NCI-H774 (cell line): ENCODE measurements around the gene ANGPTL8.

Experiments used
- DNase-seq: peaks from one replicate; lab custom pipeline; 2025; lab: John Stamatoyannopoulos, UW

Gene ANGPTL8

DNA sequence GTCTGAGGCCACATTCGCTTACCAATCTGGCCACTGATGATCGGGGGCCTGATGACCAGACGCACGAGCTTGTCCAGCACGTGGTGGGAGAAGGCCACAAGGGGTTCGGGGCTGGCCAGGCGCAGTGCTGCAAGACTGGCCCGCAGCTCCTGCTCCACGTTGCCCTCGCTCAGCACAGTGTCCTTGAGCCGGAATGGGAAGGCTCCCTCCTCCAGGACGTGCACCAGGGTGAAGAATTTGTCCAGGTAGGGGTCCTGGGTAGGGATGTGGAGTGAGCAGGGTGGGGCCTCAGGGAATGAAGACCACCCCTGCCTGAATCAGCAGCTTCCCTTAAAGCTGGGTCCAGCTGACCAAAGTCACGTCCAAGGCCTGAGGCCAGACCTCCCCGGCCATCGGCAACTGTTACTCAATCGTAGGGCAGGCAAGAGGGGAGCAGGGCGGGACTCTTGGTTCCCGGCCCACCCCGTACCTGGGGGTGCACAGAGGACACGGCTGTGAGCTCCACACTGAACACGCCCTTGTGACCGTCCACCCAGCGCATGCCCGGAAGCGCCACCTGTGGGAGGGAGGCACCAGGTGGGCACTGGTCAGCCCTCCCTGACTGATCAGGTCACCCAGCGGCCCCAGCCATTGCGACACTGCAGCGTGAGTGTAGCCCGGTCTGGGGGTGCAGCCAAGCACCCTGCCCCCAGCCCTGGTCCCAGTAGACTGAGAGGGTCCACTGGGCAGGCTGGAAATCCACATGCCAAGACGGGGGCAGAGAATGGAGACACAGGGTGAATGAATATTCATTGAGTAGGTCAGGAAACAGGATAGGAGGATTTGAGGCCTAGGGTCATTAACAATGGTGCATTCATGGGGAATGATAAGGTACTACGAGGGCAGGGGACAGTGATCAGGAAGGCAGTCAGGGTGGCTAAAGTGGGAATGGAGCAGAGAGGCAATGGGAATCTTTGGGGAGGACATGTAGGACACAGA lies 2.8 kb upstream of the ANGPTL8 start:
- DNase-seq = no peak

DNA sequence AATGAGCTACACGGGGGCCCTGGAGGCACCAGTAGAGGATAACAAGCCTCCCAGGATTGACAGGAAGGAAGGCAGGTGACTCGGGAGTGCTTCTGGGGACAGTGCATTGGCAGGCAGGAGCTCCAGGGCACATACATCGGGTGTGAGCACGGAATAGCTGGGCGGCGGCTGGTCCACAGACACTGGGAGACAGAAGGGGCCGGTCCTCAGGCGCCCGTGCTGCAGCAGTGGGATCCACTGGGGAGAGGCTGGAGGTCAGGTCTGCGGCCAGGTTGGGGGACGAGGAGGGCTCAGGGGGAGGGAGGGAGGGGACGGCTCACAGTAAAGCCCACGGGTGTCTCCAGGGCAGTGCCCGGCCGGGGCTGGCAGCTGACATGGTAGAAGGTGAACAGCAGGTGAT lies 2.1 kb upstream of the ANGPTL8 start:
- no peak for DNase-seq

DNA sequence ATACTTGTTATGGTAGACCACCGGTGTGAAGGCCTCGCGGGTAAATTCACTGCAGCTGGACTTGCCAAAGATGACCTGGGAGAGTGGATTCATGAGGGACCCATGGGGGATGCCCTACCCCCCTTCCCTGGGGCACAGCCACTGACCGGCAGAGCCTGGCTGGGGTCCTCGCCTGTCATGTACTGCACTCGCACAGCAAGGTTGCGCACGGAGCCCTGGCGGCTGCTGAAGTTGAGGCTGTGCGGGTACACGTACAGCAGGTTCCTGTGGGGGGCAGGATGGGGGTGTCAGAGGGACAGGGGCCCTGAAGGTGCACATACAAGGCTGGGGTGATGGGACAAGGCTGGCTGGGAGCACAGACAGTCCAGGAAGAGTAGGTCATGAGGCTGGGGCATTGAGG lies 1.4 kb upstream of the ANGPTL8 start:
- DNase-seq = no peak

DNA sequence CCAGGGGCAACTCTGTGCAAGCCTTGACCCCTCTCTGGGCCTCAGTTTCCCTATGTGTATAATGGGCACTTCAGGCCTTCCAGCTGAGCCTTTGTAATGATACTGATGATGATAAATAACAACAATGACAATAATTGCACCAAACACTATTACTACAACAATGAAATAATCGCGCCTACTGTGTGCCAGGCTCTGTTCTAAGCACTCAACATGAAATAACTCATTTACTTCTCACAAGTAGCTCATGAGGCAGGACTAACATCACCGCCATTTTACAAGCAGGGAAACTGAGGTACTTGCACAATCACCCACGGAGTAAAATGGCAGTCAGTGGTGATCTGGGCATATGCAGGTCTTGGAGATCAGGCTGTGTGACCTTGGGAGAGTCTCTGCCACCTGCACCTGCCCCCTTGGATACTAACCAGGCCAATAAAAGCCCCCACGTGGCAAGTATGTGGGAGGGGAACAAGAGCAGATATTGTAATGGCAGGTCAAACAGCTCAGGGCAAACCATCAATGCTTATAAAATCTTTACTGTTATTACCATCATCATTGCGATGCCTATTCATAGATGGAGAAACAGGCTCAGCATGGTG lies 540 bp upstream of the ANGPTL8 start:
- no peak for DNase-seq

DNA sequence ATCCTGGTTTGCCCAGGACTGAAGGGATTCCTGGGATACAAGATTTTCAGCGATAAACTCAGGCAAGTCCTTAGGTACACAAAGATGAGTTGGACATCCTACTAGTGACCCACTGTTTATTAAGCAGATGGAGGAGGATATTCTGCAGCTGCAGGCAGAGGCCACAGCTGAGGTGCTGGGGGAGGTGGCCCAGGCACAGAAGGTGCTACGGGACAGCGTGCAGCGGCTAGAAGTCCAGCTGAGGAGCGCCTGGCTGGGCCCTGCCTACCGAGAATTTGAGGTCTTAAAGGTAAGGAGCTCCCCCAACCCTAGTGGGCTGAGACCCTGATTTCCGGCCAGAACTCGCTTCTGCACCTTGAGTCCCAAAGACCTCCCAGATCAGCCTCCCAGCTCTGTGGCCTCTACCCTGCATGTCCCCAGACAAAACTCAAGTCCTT lies 607 bp downstream of the ANGPTL8 start:
- DNase-seq = no peak

DNA sequence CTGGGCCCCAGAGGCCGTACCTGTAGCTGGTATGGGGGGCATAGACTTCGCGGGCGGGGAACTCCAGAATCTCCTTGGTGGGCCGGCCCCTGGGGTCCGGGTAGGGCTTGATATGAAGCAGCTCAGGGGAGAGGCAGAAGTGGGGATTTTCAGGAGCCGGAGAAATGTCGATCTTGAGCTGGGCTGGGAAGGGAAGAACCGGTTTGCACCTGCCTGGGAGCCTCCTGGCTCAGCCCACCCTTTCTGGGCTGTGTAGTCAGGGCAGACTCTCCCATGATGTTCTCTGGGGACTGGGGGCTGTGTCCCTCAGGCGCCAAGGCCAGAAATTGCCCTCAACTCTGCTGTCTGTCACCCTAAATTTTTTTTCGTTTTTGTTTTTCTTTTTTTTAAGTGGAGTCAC lies 2.6 kb downstream of the ANGPTL8 start:
- no peak for DNase-seq

DNA sequence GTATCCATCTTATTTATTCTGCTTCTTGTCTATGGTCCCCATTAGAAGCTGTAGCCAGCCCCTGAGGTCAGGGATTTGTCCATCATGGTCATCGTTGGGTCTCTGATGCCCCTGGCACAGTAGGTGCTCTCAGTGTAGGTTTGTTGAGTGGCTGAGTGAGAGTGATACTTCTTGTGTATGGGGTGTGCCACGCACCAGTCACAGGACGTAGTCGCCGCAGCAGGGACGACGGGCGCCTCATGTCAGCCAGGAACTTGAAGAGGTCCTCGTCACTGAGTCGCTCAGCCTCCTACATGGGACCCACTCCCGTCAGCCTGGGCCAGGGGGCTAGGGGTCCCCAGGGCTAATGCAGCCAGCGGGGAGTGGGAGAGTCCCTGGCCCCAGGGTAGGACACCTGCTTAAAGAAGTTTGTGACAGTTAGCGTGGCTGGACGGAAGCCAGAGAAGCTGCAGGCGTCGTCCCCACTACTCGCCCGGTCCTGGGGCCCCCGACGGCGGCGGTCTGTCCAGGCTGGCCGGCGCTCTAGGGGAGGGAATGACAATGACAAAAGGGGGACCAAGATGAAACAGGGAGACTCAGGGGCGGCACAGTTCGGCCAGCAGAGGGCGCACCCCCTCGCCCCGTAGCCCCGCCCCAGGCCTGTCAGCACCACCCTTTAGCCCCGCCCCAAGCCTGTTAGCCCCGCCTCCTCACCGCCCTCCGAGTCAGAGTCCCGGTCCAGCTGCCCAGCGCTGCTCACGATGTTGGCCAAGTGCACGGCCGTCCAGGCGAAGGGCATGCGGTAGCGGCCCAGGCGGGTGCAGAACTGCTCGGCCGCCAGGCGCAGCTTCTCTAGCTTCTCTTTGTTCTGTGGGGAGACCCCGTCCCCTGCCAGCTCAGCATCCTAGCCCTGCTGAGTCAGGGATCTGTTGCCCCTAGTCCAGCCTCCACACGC lies 3.7 kb downstream of the ANGPTL8 start:
- DNase-seq = peak; percentile 63

DNA sequence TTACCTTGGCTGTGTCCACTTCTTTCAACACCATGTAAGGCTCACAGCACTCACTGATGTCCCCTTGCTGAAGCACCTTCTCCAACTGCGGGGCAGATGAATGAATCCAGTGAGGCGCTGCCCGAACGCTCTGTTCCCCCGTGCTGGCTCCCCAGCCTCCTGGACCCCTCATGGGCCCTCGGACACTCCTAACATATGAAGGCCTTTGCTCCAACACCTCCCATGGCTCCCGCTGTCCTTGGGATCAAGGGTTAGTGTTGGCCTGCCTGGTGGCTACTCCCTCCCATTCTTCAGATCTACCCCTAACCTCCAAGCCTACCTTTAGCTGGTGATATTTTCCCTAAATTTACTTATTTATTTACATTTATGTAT lies 4.4 kb downstream of the ANGPTL8 start:
- DNase-seq = no peak

DNA sequence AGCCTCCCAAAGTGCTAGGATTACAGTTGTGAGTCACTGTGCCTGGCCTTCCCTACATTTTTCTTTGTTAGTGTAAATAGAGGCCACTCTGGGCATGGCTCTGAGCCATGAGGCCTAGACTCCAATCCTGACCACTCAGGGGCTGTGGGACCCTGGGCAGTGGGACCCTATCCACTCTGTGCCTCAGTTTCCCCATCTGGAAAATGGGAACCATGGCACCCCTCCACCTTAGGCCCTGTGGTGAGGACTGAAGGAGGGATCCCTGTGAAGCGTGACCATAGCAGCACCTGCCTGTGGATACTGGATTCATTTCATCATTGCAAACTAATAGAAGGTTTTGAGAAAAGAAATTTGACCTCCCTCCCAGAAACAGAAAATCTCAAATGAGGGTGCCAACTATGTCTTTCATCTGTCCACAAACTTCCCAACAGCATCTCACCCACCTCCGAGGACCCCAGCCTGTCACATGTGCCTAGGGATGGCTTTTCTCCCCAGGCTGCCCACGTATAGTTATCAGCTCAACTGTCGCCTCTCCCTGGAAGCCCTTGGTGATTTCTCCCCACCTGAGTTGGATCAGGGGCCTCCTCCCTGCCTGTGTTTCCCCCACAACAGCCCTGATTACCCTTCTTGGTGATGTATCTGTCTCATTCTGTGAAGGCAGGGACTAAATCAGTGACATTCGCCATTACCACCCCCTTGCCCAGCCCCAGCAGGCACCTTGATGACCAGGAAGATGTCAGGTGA lies 5.6 kb downstream of the ANGPTL8 start:
- DNase-seq = no peak

DNA sequence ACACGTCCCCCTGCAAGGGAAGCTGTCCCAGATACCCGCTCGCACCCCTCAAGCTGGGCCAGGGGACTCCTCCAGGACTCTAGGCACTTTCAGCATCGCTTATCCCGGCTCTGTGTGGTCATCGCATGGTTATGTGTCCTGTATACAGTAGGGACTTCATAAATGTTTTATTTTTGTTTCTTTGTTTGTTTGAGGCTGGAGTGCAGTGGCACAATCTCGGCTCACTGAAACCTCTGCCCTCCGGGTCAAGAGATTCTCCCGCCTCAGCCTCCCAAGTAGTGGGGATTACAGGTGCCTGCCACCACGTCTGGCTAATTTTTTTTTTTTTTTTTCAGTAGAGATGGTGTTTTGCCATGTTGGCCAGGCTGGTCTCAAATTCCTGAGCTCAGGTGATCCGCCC lies 7.5 kb downstream of the ANGPTL8 start:
- no peak for DNase-seq

DNA sequence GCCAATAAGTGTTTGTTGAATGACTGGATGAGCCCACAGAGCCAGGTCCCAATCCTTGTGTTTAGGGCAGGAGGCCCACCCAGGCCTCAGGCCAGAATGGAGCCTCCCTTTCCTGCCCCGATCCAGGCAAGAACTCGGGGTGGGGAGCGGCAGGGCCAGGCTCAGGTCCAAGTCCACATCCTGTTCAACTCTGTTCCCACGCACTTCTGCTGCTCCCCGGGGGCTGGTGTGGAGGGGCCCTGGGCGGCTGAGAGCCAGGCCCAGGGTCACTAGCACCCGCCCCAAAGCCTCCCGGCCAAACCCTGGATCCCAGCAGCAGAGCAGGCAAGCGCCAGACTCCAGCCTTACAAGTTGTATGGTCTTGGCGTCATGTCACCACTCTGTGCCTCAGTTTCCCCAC lies 8.0 kb downstream of the ANGPTL8 start:
- no peak for DNase-seq

DNA sequence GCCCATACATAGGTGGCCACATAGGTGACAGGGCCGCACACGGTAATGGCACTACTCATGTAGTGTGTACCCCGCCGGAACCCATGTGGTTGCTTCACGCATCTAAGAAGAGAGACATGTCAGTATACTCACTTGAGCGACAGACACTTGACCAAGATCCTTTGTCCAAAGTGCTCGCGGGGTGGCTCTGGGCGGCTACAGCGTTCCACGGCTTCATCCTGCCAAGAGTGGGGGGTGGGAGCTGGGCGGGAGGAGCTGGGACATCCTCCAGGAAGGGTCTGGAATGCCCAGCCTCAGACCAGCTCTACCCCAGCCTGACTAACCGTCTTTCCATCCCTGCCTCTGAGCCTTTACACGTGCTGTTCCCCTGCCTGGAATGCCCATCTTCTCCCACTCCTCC lies 8.5 kb downstream of the ANGPTL8 start:
- no peak for DNase-seq

DNA sequence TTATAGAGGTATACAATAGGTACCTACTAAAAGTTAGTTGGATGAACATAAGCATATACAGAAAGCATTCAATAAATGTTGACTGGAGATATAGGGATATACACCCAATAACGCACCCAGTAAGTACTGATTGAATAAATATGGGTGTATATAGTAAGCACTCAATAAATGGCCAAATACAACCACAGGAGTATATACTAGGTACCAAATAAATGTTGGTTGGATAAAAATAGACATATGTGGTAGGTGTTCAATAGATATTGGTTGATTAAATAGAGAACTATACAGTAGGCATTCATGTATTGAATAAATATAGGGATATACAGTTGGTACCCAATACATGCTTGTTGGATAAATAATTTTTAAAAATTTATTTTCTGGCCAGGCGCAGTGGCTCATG lies 9.4 kb downstream of the ANGPTL8 start:
- DNase-seq = no peak

DNA sequence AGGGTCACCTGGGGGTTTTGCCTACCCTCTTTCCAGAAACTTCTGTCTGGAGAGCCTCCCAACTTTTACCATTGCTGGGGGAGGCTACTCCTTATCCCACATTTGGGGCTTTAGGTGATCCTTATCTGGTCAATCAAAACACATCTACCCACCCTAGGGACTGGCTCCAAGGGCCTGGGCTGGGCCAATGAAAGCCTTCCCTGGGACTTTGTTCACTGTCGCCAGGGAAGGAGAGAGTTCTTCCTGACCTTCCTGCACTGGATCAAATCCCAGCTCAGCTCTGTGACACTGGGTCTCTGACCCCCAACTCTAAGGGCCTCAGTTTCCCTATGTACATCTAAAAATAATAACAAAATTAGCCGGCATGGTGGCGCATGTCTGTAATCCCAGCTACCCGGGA lies 11.8 kb downstream of the ANGPTL8 start:
- DNase-seq = no peak

DNA sequence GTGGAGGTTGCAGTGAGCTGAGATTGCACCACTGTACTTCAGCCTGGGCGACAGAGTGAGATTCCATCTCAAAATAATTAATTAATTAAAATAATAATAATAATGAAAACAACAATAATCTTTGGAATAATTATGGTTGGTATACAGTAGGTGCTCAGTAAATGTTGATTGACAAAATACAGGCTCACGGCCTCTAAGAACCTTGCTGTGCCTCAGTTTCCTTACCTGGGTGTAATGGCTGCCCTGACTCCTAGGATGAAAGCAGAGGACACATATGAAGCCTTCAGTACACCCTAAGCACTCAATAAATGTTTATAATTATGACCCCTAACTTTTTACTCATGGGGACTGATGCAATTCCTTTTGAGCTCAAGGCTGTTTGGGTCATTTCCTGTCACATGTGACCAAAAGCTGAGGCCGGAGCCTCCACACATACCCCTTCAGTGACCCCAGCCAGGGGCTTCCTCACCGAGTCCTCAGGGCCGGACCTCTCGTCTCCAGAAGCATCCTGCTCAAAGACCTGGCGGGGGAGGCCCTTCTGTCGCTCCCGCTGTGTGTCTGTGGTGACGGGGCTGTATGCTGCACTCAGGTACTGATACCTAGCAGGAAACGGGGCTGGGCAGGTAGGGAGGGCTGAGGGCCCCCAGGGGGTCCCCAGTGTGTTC lies 12.4 kb downstream of the ANGPTL8 start:
- no peak for DNase-seq

DNA sequence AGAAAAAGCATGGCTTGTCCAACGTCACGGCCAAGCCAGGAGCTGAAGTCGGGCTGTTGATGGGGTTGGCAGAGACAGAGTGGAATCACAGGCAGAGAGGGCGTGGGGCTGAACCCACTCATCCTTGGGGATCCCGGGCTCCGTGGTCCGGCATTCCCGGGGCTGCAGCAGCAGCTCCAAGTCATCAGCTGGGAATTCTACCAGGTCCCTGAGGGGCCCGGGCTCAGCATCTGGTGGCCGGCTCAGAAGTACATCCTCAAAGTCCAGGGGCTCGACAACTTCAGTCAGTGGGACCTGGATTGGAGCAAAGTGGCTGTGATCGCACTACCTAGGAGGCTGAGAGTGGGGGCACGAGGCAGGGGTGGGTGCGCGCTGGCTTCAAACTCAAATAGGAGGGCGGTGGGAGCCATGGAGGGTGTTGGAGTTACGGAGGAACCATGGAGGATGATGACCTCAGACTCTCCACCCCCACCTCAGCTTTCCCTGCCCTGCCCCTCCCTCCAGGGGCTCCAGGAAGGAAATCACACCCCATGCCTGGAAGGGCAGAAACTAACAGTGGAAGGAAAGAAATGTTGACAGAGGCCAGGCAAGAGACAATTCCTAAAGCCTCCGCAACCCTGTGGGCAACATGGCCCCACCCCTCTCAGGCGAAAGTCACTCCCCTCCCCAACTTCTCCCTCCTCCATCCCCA lies 13.4 kb downstream of the ANGPTL8 start:
- DNase-seq = no peak

DNA sequence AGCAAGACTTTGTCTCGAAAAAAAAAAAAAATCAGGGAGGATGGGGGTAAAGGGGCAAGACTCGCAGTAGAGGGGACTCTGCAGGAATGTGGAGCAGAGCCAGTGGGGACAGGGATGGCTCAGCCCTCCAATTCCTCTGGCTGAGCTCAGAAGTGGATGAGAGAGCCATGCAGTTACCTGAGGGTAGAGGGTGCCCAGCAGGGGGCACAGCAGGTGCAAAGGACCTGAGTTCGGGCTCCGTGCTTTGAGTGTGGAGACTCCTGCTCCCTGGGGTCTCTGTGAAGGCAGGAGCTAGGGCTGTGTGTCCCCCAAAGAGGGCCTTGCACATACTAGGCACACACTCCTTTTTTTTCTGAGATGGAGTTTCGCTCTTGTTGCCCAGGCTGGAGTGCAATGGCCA lies 15.2 kb downstream of the ANGPTL8 start:
- no peak for DNase-seq

DNA sequence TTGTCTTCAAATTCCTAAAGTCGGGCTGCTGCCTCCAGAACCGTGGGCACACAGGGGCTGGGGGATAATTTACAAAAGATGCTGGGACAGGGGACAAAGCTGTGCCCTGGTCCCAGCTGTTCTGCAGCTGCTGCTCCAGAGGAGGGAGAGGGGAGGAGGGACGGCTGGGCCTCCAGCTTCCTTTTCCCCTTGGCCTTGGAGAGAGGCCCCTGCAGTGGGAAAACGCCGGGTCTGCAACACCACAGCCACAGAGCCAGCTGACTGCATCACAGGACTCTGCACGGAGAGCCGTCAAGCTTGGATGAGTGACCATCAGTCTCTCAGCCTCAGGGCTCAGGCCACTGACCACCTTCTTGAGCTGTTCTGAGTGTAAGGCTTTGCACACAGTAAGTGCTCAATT lies 16.8 kb downstream of the ANGPTL8 start:
- no peak for DNase-seq

DNA sequence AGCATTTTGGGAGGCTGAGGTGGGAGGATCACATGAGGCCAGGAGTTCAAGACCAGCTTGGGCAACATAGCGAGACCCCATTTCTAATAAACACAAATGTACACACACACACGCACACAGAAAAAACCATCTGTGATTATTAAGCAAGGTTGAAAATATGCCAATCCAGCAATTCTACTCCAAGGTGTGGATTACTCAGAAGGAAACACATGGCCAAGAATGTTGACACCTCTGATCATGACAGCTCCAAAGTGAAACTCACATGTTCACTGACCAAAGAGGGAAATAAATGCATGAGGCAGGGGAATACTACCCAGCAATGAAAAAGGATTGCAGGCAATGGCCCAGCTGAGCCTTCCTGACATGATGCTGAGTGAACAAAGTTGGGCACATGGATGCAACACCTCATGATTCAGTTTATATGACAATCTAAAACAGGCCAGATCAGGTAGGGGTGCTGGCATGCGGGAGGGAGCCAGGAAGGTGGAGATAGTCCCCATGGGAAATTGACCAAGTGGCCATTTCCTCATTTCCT lies 18.5 kb downstream of the ANGPTL8 start:
- no peak for DNase-seq

DNA sequence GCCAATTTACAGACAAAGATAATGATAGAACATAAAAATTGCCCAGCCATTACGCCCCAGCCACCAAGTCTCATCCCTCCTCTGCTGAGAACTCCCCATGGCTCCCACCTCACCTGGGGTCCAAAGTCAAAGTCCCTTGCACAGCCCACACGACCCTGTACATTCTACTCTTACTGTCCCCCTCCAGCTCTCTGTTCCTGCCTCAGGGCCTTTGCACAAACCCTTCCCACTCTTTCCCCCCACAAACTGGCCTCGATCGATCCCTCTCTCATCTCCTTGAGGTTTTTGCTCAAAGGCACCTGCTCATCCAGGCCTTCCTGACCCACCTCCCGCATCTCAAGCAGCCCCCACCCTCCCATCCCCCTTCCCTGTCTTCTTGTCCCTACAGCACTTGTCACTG lies 21.6 kb downstream of the ANGPTL8 start:
- DNase-seq = no peak
